PFSK-1 (cell line): ENCODE measurements around the gene SLC38A3. TPM values are rescaled to one million over a fixed set of nuclear protein-coding genes. Genes with fewer than 3 reads are reported as not detected.

ENCODE experiments used
- FOXP2 ChIP-seq: optimal IDR thresholded peaks from 2 replicates; pipeline ENCODE3; 2011; ENCODE audit warnings: borderline replicate concordance, control low read depth, inconsistent platforms; ENCODE audit not compliant: insufficient read depth; ENCODE audit errors: extremely low read length, extremely low read depth
- POLR2AphosphoS5 ChIP-seq: IDR thresholded peaks from 2 replicates; pipeline ENCODE4 v1.6.1; 2012; ENCODE audit warnings: low read depth, mild to moderate bottlenecking, control low read depth, low read length, moderate library complexity
- SIN3A ChIP-seq: IDR thresholded peaks from 2 replicates; pipeline ENCODE4 v1.6.1; 2012; ENCODE audit warnings: mild to moderate bottlenecking, low read length, moderate library complexity, borderline replicate concordance; ENCODE audit not compliant: insufficient read depth
- TAF1 ChIP-seq: IDR thresholded peaks from 2 replicates; pipeline ENCODE4 v1.6.1; 2012; ENCODE audit warnings: low read length, control low read depth, borderline replicate concordance; ENCODE audit not compliant: insufficient read depth
- polyA plus RNA-seq: library from polyadenylated mRNA; unstranded; fragments of >200 nt; gene quantifications from one replicate; pipeline ENCODE4 v1.2.1, GENCODE V29; 2012; ENCODE audit warnings: low read depth, missing spikeins; ENCODE audit not compliant: insufficient read length
- TF ChIP-seq, protein P1 (sequence below), 2 experiments: IDR thresholded peaks; 2 replicates each; pipeline versions ENCODE4 v1.6.1 to v1.8.0; 2011 to 2012; ENCODE audit warnings: low read depth in 2 of 2, low read length in 2 of 2, control low read depth in 1 of 2, inconsistent platforms in 1 of 2, mild to moderate bottlenecking in 1 of 2, moderate library complexity in 1 of 2; ENCODE audit not compliant: insufficient read depth in 1 of 2

The SLC38A3 gene
- polyA plus RNA-seq, result not detected

DNA sequence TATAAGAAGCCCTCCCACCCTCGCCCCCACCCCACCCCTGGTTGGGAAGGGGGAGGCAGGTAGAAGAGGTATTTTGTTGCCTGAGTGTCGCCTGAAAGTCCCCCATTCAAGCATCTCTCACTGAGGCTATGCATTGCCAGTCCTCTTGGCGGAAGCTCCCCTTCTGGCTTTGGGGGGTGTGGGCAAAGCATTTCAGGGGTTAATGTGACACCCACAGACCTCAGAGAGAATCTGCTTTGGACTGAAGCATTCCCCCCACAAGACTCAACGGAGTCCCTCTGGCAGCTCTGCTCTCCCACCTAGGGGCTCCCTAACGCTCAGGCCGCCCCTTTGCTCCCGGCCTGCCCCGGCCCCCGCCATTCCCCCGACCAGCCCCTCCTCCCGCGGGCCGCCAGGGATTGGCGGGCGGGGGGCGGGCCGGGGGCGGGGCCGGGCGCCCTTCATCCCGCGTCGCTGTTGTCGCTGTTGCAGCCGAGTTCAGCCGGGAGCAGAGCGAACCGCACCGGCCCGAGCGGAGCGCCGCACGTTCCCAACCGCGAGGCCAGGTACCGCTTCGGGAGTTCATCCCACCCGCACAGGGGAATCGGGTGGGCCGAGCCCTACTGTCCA lies at the start of gene SLC38A3:
TSS of gene SLC38A3 (plus strand) at position 468 of the 609 bp plus-strand sequence. CDS start 8,929 bp downstream, outside the sequence.
- TF ChIP-seq FOXP2 (no peak), TAF1 (no peak), POLR2AphosphoS5 (no peak), SIN3A (no peak)
- TF ChIP-seq, protein P1, sequence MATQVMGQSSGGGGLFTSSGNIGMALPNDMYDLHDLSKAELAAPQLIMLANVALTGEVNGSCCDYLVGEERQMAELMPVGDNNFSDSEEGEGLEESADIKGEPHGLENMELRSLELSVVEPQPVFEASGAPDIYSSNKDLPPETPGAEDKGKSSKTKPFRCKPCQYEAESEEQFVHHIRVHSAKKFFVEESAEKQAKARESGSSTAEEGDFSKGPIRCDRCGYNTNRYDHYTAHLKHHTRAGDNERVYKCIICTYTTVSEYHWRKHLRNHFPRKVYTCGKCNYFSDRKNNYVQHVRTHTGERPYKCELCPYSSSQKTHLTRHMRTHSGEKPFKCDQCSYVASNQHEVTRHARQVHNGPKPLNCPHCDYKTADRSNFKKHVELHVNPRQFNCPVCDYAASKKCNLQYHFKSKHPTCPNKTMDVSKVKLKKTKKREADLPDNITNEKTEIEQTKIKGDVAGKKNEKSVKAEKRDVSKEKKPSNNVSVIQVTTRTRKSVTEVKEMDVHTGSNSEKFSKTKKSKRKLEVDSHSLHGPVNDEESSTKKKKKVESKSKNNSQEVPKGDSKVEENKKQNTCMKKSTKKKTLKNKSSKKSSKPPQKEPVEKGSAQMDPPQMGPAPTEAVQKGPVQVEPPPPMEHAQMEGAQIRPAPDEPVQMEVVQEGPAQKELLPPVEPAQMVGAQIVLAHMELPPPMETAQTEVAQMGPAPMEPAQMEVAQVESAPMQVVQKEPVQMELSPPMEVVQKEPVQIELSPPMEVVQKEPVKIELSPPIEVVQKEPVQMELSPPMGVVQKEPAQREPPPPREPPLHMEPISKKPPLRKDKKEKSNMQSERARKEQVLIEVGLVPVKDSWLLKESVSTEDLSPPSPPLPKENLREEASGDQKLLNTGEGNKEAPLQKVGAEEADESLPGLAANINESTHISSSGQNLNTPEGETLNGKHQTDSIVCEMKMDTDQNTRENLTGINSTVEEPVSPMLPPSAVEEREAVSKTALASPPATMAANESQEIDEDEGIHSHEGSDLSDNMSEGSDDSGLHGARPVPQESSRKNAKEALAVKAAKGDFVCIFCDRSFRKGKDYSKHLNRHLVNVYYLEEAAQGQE (IDR thresholded peaks at IDR 0.05; ENCODE audit: insufficient read depth in 1 of 2, low read depth in 2 of 2, low read length in 2 of 2), result no peak

- TF ChIP-seq, protein P1 (IDR thresholded peaks at IDR 0.05; ENCODE audit: insufficient read depth in 1 of 2, low read depth in 2 of 2, low read length in 2 of 2), result no peak
- TF ChIP-seq TAF1, result no peak
- no peak for TF ChIP-seq FOXP2
- TF ChIP-seq SIN3A, result no peak
- TF ChIP-seq POLR2AphosphoS5, result no peak
Measured at GRCh38 chr3:50155491-50155878, 49.6 kb upstream of the SLC38A3 start.

DNA sequence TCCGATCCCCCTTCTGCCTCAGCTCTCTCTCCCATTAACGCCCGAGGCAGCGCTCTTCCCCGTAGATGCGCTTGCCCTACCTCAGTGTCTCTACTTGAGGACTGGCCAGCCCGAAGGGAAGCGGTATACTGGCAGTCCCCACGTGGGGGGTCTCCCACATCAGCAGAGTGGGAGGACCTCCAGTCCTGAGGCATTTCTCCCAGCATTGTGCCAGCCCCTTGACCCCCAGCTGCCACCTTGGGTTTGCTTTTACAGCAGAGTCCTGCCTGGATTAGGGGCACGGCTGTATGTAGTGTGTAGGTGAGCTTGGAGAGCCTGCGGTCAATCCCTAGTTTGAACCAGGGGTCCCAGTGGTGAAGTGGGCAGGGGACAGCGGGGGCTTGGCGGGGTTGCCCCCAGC lies 49.2 kb upstream of the SLC38A3 start:
- no peak for TF ChIP-seq TAF1
- TF ChIP-seq SIN3A, result no peak
- TF ChIP-seq, protein P1 (IDR thresholded peaks at IDR 0.05; ENCODE audit: insufficient read depth in 1 of 2, low read depth in 2 of 2, low read length in 2 of 2), result no peak
- TF ChIP-seq POLR2AphosphoS5, result no peak
- no peak for TF ChIP-seq FOXP2

GRCh38 chr3:50156549-50157493 lies 48.2 kb upstream of the SLC38A3 start:
- TF ChIP-seq TAF1, result no peak
- TF ChIP-seq POLR2AphosphoS5, result no peak
- TF ChIP-seq, protein P1 (IDR thresholded peaks at IDR 0.05; ENCODE audit: insufficient read depth in 1 of 2, low read depth in 2 of 2, low read length in 2 of 2), result no peak
